PC-9 (cell line): ENCODE data around the gene PIK3CA. TPM values are rescaled to one million over a fixed set of nuclear protein-coding genes. Genes with fewer than 3 reads are reported as not detected.

Source experiments
- BruUV-seq: library from RNA; stranded (reverse); fragments of 400-500 nt; replicated peaks from 2 replicates; lab custom pipeline; 2021; lab: Mats Ljungman, UMichigan
- CTCF ChIA-PET: fragments of 300-600 bp; sonication (Branson Sonifier 250); formaldehyde crosslinking; loops from one replicate; lab custom pipeline; 2022; ENCODE audit warnings: antibody characterized with exemption; lab: Charles Lee
- POLR2A ChIA-PET: fragments of 300-600 bp; sonication (Branson Sonifier 250); formaldehyde crosslinking; loops from one replicate; lab custom pipeline; 2022; ENCODE audit warnings: antibody characterized with exemption; ENCODE audit not compliant: unreplicated experiment; lab: Charles Lee
- DNase-seq, 2 experiments: peaks; one replicate each; pipeline versions ENCODE4 v3.0.0 to v3.0.0-alpha.2; 2015 to 2022; ENCODE audit warnings: mixed read lengths in 1 of 2
- H2AFZ ChIP-seq: fragments of 200-600 bp; sonication (generic); 2 replicates; pipeline ENCODE4 v1.8.1; 2017; ENCODE audit warnings: antibody characterized with exemption
- H3F3A ChIP-seq: fragments of 200-600 bp; sonication (generic); 2 replicates; pipeline ENCODE4 v1.8.1; 2017; ENCODE audit warnings: antibody characterized with exemption, mild to moderate bottlenecking, low read depth; ENCODE audit not compliant: insufficient read depth
- H3K27ac ChIP-seq: fragments of 200-600 bp; sonication (generic); 2 replicates; pipeline ENCODE4 v1.6.1; 2016; ENCODE audit warnings: mixed run types
- H3K27me3 ChIP-seq: fragments of 200-600 bp; sonication (generic); 2 replicates; pipeline ENCODE4 v1.6.1; 2016; ENCODE audit warnings: low read depth, mixed run types; ENCODE audit not compliant: insufficient read depth
- H3K36me3 ChIP-seq: fragments of 200-600 bp; sonication (generic); 2 replicates; pipeline ENCODE4 v1.6.1; 2016; ENCODE audit warnings: low read depth, mixed run types
- H3K4me1 ChIP-seq: fragments of 200-600 bp; sonication (generic); replicated peaks from 2 replicates; pipeline ENCODE4 v1.6.1; 2016; ENCODE audit warnings: mixed run types; ENCODE audit not compliant: insufficient read depth
- H3K4me2 ChIP-seq: fragments of 200-600 bp; sonication (generic); 2 replicates; pipeline ENCODE4 v1.6.1; 2017; ENCODE audit warnings: mixed run types
- H3K4me3 ChIP-seq: fragments of 200-600 bp; sonication (generic); 2 replicates; pipeline ENCODE4 v1.6.1; 2016; ENCODE audit warnings: mixed run types
- H3K79me2 ChIP-seq: fragments of 200-600 bp; sonication (generic); 2 replicates; pipeline ENCODE4 v1.6.1; 2017; ENCODE audit warnings: low read depth, mixed run types
- H3K9me2 ChIP-seq: fragments of 200-600 bp; sonication (generic); 2 replicates; pipeline ENCODE4 v1.8.1; 2017; ENCODE audit warnings: mild to moderate bottlenecking; ENCODE audit not compliant: insufficient read depth
- H3K9me3 ChIP-seq: fragments of 200-600 bp; sonication (generic); 2 replicates; pipeline ENCODE4 v1.8.1; 2016; ENCODE audit warnings: low read depth; ENCODE audit not compliant: insufficient read depth
- H4K20me1 ChIP-seq: fragments of 200-600 bp; sonication (generic); 2 replicates; pipeline ENCODE4 v1.8.1; 2017; ENCODE audit not compliant: insufficient read depth
- EZH2 ChIP-seq: fragments of 200-600 bp; sonication (generic); IDR thresholded peaks from 2 replicates; pipeline ENCODE4 v1.8.0; 2017; ENCODE audit warnings: antibody characterized with exemption, low read depth
- intact Hi-C: fragments of 100-400 bp; cut with micrococcal nuclease; formaldehyde crosslinking; loops from one replicate; pipeline ENCODE4 v1.10.0; 2022; ENCODE audit not compliant: unreplicated experiment
- total RNA-seq: library from RNA; stranded (reverse); gene quantifications from 2 replicates; pipeline ENCODE4 v1.2.3, GENCODE V29; 2021
- TF ChIP-seq, protein P1 (sequence below): fragments of 200-600 bp; sonication (generic); conservative IDR thresholded peaks from 2 replicates; pipeline ENCODE4 v1.6.1; 2017; ENCODE audit warnings: mixed run types, antibody characterized with exemption, mild to moderate bottlenecking, moderate library complexity

Gene PIK3CA
- total RNA-seq, 1 experiment from 2014 or later: 39.9 TPM

DNA sequence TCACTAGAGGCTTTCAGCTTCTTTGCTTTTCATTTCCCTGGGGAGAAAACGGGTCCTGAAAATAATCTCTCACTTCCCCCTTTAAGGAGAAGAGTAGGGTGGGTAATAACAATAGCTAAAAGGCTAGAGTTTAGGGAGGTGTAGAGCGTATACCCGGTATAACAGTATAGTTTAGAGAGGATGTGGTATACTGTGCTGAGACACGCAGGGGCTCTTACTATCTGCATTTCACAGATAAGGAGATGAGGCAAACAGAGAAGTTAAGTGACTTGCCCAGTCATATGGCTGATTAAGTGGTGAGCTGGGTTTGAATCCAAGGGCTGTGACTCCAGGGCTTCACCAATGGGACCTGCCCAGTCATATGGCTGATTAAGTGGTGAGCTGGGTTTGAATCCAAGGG, 117.7 kb downstream of the PIK3CA start:
- Histone ChIP-seq H3K4me2 (no peak overlapping the region), H2AFZ (no peak overlapping the region), H3K36me3 (no peaks in the 10 kb centered on the region), H3K4me3 (no peak overlapping the region), H3K27ac (no peak overlapping the region), H3K27me3 (no peaks in the 10 kb centered on the region), H3K9me2 (no peaks in the 10 kb centered on the region), H3F3A (no peaks in the 10 kb centered on the region), H3K9me3 (no peaks in the 10 kb centered on the region), H3K79me2 (no peaks in the 10 kb centered on the region), H4K20me1 (no peaks in the 10 kb centered on the region), H3K4me1 (peaks cover under 1% of the 10 kb centered on the region)
- no peak for TF ChIP-seq EZH2
- TF ChIP-seq, protein P1, sequence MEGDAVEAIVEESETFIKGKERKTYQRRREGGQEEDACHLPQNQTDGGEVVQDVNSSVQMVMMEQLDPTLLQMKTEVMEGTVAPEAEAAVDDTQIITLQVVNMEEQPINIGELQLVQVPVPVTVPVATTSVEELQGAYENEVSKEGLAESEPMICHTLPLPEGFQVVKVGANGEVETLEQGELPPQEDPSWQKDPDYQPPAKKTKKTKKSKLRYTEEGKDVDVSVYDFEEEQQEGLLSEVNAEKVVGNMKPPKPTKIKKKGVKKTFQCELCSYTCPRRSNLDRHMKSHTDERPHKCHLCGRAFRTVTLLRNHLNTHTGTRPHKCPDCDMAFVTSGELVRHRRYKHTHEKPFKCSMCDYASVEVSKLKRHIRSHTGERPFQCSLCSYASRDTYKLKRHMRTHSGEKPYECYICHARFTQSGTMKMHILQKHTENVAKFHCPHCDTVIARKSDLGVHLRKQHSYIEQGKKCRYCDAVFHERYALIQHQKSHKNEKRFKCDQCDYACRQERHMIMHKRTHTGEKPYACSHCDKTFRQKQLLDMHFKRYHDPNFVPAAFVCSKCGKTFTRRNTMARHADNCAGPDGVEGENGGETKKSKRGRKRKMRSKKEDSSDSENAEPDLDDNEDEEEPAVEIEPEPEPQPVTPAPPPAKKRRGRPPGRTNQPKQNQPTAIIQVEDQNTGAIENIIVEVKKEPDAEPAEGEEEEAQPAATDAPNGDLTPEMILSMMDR: no peak
- intact Hi-C loops: no loop called here
- BruUV-seq: no TSS peak
- ChIA-PET CTCF (no interaction called here), POLR2A (no interaction called here)
- no peak for DNase-seq

DNA sequence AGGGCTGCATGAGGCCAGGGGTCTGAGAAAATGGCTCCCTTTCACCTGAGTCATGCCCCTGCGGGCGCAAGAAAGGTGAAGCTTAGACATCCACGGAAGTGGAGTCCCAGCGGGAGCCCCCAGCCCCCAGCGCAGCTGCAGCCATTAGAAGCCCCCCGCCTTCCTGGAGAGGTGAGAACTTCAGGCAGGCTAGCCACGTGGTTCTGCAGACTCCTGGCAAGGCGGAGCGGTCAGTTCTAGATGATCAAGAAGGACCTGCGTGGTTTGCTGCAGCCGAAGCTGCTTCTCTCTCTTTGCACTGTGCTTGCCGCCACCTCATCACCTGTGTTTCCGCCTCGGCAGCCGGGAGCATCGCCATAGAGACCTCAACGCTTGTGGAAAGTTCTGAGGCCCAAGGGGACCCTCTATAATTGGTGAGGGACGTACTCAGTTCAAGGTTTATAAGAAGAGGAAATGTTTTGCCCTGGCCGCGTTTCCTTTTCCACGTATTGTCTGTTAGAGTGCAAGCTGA, 118.6 kb downstream of the PIK3CA start:
- no peak overlapping the region for H3K4me2 ChIP-seq
- H3K36me3 ChIP-seq: no peaks in the 10 kb centered on the region
- H2AFZ ChIP-seq: no peak overlapping the region
- H3F3A ChIP-seq: no peaks in the 10 kb centered on the region
- no peaks in the 10 kb centered on the region for H4K20me1 ChIP-seq
- no peaks in the 10 kb centered on the region for H3K9me3 ChIP-seq
- no peak overlapping the region for H3K4me3 ChIP-seq
- intact Hi-C loops: no loop called here
- DNase-seq: no peak
- no peaks in the 10 kb centered on the region for H3K9me2 ChIP-seq
- no peaks in the 10 kb centered on the region for H3K79me2 ChIP-seq
- BruUV-seq: no TSS peak
- no peaks in the 10 kb centered on the region for H3K27me3 ChIP-seq
- ChIA-PET CTCF (no interaction called here), POLR2A (no interaction called here)
- H3K27ac ChIP-seq: no peak overlapping the region
- TF ChIP-seq, protein P1: no peak
- TF ChIP-seq EZH2: no peak
- no peaks in the 10 kb centered on the region; the same call in 1 of the 2 replicates for H3K4me1 ChIP-seq

DNA sequence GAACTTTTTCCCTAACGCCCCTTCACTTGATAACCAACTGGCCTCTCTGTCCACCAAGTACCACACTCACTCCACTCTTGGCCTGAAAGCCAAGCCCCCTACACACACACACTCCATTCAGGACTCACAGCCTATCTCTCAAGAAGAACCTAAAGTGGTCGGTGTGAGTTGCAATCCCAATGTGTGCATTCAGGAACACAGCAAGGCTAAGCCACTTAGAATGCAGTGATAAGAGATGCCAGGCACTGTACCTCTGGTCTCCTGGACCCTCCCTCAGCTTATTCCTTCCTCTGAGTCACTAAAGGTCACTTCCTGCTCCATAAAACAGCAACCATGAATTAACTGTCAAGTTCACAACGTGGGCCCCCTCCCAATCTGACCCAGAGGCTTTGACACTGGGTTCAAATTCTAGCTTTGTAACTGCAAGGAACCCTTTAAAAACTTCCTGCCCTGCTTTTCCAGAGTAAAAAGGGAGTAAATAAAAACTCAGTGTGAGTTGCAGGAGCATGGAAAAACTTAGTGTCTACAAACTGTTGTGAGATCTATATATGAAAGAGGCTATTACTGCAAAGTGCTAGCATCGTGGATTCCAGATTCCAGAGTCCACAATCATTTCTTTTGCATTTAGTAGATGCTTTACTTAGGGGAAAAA, 120.4 kb downstream of the PIK3CA start:
- ChIA-PET POLR2A (no interaction called here), CTCF (interaction anchor here (0.6 kb wide), 1 partner anchor 381 kb away, joined by 8 read pairs; no protein-coding TSS in a partner anchor)
- no TSS peak for BruUV-seq

More for the DNA sequence above, 120.4 kb downstream of the PIK3CA start:
- Histone ChIP-seq H3K27me3 (no peaks in the 10 kb centered on the region), H3K36me3 (no peaks in the 10 kb centered on the region), H3K4me2 (no peak overlapping the region), H2AFZ (no peak overlapping the region; the same call in 1 of the 2 replicates), H3K4me1 (no peaks in the 10 kb centered on the region), H4K20me1 (no peaks in the 10 kb centered on the region), H3K4me3 (no peak overlapping the region), H3K9me2 (no peaks in the 10 kb centered on the region), H3K9me3 (no peaks in the 10 kb centered on the region), H3K79me2 (no peaks in the 10 kb centered on the region), H3K27ac (no peak overlapping the region), H3F3A (no peaks in the 10 kb centered on the region)
- intact Hi-C loops: no loop called here
- no peak for TF ChIP-seq EZH2
- TF ChIP-seq, protein P1: no peak
- DNase-seq: no peak
